ENCODE data around the gene LRRC7.

DNA sequence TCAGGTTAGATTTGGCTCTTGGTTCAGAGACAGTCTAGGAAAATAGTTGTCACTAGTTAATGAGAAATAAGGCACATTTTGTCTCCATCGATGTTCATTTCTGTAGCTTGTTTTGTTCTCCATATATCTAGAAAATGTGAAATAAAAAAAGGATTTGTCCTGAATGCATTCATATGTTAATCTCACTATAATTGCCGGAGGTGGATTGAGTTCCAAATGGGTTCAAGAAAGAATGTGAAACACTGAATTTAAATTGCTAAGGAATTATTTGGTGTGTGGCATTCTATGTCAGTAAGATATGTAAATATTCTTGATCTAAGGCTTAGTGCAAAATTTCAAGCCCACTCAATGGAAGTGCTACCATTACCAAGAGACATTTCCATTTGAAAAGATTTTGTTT is 176.7 kb downstream of the LRRC7 start:
- TF ChIP-seq, protein P1, sequence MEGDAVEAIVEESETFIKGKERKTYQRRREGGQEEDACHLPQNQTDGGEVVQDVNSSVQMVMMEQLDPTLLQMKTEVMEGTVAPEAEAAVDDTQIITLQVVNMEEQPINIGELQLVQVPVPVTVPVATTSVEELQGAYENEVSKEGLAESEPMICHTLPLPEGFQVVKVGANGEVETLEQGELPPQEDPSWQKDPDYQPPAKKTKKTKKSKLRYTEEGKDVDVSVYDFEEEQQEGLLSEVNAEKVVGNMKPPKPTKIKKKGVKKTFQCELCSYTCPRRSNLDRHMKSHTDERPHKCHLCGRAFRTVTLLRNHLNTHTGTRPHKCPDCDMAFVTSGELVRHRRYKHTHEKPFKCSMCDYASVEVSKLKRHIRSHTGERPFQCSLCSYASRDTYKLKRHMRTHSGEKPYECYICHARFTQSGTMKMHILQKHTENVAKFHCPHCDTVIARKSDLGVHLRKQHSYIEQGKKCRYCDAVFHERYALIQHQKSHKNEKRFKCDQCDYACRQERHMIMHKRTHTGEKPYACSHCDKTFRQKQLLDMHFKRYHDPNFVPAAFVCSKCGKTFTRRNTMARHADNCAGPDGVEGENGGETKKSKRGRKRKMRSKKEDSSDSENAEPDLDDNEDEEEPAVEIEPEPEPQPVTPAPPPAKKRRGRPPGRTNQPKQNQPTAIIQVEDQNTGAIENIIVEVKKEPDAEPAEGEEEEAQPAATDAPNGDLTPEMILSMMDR (conservative IDR thresholded peaks at IDR 0.05; ENCODE audit: low read length), result no peak
- TF ChIP-seq EZH2phosphoT487 (IDR thresholded peaks at IDR 0.05; ENCODE audit: borderline replicate concordance), result no peak
